GM13977 (cell line): Measurements from ENCODE around the gene MAPKAP1.

ENCODE experiments used
- DNase-seq: peaks from one replicate; pipeline ENCODE4 v3.0.0; 2012; ENCODE audit warnings: low spot score
- in situ Hi-C: fragments of 300-500 bp; cut with MboI; formaldehyde crosslinking; loops from one replicate; pipeline ENCODE4 v1.12.0; 2022; ENCODE audit warnings: low sequenced_read_pairs, low pct_unique_long_range_greater_than_20kb, mixed read lengths, inconsistent platforms; ENCODE audit not compliant: unreplicated experiment
- TF ChIP-seq, protein P1 (sequence below): IDR thresholded peaks from 2 replicates; pipeline ENCODE4 v1.5.1; 2012; ENCODE audit warnings: mild to moderate bottlenecking, control low read depth; ENCODE audit not compliant: insufficient read depth; ENCODE audit errors: extremely low read depth, missing control alignments

MAPKAP1 gene

GRCh38 chr9:125621170-125621569, 85.8 kb downstream of the MAPKAP1 start:
- no peak for DNase-seq
- TF ChIP-seq, protein P1, sequence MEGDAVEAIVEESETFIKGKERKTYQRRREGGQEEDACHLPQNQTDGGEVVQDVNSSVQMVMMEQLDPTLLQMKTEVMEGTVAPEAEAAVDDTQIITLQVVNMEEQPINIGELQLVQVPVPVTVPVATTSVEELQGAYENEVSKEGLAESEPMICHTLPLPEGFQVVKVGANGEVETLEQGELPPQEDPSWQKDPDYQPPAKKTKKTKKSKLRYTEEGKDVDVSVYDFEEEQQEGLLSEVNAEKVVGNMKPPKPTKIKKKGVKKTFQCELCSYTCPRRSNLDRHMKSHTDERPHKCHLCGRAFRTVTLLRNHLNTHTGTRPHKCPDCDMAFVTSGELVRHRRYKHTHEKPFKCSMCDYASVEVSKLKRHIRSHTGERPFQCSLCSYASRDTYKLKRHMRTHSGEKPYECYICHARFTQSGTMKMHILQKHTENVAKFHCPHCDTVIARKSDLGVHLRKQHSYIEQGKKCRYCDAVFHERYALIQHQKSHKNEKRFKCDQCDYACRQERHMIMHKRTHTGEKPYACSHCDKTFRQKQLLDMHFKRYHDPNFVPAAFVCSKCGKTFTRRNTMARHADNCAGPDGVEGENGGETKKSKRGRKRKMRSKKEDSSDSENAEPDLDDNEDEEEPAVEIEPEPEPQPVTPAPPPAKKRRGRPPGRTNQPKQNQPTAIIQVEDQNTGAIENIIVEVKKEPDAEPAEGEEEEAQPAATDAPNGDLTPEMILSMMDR, result no peak
- in situ Hi-C loops, result no loop called here

GRCh38 chr9:125620216-125620615, 86.8 kb downstream of the MAPKAP1 start:
- in situ Hi-C loops, result no loop called here
- DNase-seq, result no peak
- TF ChIP-seq, protein P1, result no peak

GRCh38 chr9:125617087-125617486, 89.9 kb downstream of the MAPKAP1 start:
- no peak for DNase-seq
- TF ChIP-seq, protein P1, result no peak
- in situ Hi-C loops, result no loop called here

DNA sequence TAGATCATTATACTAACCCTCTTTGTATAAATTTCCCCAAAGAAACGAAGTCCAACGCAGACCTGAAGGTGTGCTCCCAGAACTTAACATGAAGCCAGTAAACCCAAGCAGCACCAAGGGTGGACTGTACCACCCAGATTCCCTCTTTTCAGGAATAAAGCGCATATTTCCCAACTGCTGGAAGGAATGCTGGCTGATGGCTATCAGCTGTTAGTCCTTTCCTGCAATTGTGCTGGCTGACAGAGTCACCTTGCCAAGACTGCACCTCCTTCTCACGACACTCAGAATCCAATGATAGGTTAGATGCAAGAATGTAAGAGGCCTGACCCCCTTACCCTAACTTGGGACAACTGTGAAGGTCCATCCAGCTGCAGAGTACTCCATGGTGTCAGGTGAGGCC, 93.9 kb downstream of the MAPKAP1 start:
- in situ Hi-C loops, result no loop called here
- TF ChIP-seq, protein P1, result no peak
- DNase-seq, result no peak

GRCh38 chr9:125612616-125613015, 94.4 kb downstream of the MAPKAP1 start:
- in situ Hi-C loops, result no loop called here
- TF ChIP-seq, protein P1, result no peak
- no peak for DNase-seq

DNA sequence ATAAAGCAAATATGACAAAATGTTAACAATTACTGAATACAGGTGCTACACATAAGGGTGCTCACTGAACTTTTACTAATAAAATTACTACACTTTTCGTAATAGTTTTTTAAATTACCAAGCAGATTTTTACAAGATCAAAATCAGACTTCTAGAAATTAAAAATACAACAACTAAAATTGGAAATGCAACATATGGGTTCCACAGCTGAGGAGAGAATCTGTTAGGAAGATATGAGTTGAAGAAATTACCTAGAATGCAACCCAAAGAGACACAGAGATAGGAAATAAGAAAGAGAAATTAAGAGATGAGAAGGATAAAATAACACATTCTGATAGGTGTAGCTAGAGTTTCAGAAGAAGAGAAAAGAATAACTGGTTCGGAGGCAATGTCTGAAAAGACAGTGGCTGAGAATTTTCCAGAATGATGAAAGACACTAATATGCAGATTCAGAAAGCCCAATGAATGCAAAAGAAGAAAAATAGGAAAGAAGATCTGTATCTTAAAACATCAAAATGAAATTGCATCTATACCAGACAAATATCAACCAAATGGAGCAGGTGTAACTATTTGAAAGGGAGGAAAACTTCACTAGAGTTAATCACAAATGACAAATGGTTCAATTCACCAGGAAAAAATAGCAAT, 95.8 kb downstream of the MAPKAP1 start:
- in situ Hi-C loops, result no loop called here
- DNase-seq, result no peak
- TF ChIP-seq, protein P1, result no peak
